GM06990 (cell line): ENCODE measurements around the gene RGS16.

Experiments
- DNase-seq: peaks from one replicate; pipeline ENCODE4 v3.0.0-alpha.2; 2011; ENCODE audit not compliant: insufficient read length; ENCODE audit errors: extremely low read depth
- H3K27me3 ChIP-seq: replicated peaks from 2 replicates; pipeline ENCODE4 v1.6.0; 2011; ENCODE audit warnings: low read length; ENCODE audit not compliant: control insufficient read depth, insufficient read depth
- H3K36me3 ChIP-seq: 2 replicates; pipeline ENCODE4 v1.5.1; 2011; ENCODE audit warnings: low read length; ENCODE audit not compliant: control insufficient read depth, insufficient read depth
- H3K4me3 ChIP-seq: replicated peaks from 2 replicates; pipeline ENCODE4 v1.5.1; 2011; ENCODE audit warnings: low read depth, mild to moderate bottlenecking, control low read depth, low read length
- CTCF ChIP-seq: IDR thresholded peaks from 2 replicates; pipeline ENCODE4 v1.5.1; 2011; ENCODE audit warnings: low read length, control low read depth, mild to moderate bottlenecking, inconsistent platforms; ENCODE audit not compliant: insufficient read depth, poor library complexity, severe bottlenecking

The RGS16 gene

GRCh38 chr1:182649041-182649440 lies 44.9 kb upstream of the RGS16 start:
- Histone ChIP-seq H3K4me3 (no peak overlapping the region), H3K27me3 (no peaks in the 10 kb centered on the region), H3K36me3 (no peaks in the 10 kb centered on the region)
- no peak for TF ChIP-seq CTCF
- peak; percentile 48 for DNase-seq

GRCh38 chr1:182646739-182647138 lies 42.5 kb upstream of the RGS16 start:
- no peak for DNase-seq
- no peak overlapping the region for H3K4me3 ChIP-seq
- H3K36me3 ChIP-seq: no peaks in the 10 kb centered on the region
- H3K27me3 ChIP-seq: no peaks in the 10 kb centered on the region
- no peak for TF ChIP-seq CTCF

GRCh38 chr1:182644886-182645285 lies 40.7 kb upstream of the RGS16 start:
- no peaks in the 10 kb centered on the region for H3K27me3 ChIP-seq
- H3K4me3 ChIP-seq: no peak overlapping the region
- no peaks in the 10 kb centered on the region for H3K36me3 ChIP-seq
- TF ChIP-seq CTCF: peak; percentile 17
- no peak for DNase-seq

- no peak for TF ChIP-seq CTCF
- H3K4me3 ChIP-seq: no peak overlapping the region
- no peak for DNase-seq
- H3K27me3 ChIP-seq: no peaks in the 10 kb centered on the region
- H3K36me3 ChIP-seq: no peaks in the 10 kb centered on the region
Measured at GRCh38 chr1:182643699-182644098, 39.5 kb upstream of the RGS16 start.

GRCh38 chr1:182642461-182642860 lies 38.3 kb upstream of the RGS16 start:
- no peak overlapping the region for H3K4me3 ChIP-seq
- H3K36me3 ChIP-seq: no peaks in the 10 kb centered on the region
- H3K27me3 ChIP-seq: no peaks in the 10 kb centered on the region
- TF ChIP-seq CTCF: no peak
- no peak for DNase-seq

- Histone ChIP-seq H3K36me3 (no peaks in the 10 kb centered on the region), H3K27me3 (no peaks in the 10 kb centered on the region), H3K4me3 (no peak overlapping the region)
- no peak for TF ChIP-seq CTCF
- no peak for DNase-seq
Measured at GRCh38 chr1:182641561-182641960, 37.4 kb upstream of the RGS16 start.
